NT2/D1 (cell line): ENCODE measurements around the gene RASSF3.

ENCODE experiments used
- SUZ12 ChIP-seq: IDR thresholded peaks from 2 replicates; pipeline ENCODE4 v1.6.1; 2011; ENCODE audit not compliant: insufficient read length, insufficient read depth; ENCODE audit errors: extremely low read depth
- YY1 ChIP-seq: IDR thresholded peaks from 2 replicates; pipeline ENCODE4 v1.6.1; 2011; ENCODE audit not compliant: insufficient read length, insufficient read depth

DNA sequence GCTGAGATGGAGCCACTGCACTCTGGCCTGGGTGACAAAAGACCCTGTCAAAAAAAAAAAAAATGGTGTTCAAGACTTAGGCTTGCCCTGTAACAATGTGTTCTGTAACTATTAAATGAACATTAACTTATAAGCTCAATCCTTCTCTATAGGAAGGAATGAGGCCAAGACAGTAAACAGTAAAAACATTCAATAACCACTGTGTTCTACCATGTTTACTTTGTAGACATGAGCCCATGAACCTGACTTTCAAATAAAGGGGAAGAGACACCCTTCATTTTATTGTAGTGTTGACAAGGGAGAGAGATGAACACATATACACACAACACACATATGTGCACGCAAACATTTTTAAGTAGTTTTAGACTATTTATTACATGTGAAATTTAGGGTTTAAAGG, 20.1 kb upstream of the RASSF3 start:
- no peak for TF ChIP-seq SUZ12
- no peak for TF ChIP-seq YY1
